ENCODE measurements around the gene MIDN.
"Not testable (repeated sequence)": the region's sequence is repeated elsewhere in the genome, so short reads cannot be mapped to it uniquely, and the experiment has no call there.

The MIDN gene

DNA sequence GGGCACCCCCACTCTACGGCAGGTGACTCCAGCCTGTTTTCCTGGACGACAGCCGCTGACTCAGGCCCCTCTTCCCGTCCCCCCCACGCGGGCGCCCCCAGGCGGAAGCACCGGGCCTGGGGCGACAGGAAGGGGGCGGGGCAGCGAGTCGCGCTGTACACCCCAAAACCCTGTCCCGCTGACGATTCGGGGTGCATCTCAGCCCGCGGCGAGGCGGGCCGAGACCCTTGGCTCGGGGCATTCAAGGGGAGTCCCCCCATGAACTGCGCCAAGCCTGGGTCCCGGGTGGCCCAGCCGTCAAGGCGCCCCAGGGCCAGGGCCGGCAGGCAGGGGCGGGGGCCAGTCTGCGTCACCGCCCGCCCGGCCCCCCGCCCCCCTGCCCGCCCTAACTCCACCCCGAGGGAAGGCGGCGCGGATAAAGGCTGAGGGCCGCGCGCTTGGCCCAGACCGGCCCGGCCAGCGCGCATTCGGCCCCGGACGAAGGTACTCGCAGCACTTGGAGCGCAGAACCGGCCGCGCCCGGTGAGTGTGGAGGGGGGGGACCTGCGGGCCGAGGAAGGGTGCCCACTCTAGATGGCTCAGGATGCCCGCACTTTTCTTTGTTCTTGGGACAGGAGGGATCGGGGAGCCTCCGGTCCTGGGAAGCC, at the start of gene MIDN:
TSS of gene MIDN (plus strand) at position 445 of the 647 bp plus-strand sequence. CDS start 1,714 bp downstream, outside the sequence.
- DNase-seq (ENCODE audit: low spot score), result peak; percentile 78

DNA sequence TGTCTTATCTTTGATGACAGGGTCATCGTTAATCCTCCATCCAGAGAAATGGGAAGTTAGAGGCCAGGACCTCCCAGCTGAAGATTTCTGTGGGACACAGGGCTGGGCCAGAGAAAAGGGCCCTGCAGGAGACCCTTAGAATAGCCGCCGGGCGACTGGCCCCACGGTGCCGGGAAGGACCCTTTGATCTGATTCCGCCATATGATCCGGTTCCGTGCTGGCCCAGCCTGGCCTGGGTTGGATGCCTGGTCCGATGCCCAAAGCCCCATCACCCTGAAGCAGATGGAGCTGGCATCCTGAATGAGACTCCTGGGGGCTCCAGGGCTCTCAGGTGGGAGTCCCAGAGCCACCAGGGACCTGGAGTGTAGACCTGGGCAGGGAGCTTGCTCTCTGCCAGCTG, 48.9 kb upstream of the MIDN start:
- no peak for DNase-seq (ENCODE audit: low spot score)

DNA sequence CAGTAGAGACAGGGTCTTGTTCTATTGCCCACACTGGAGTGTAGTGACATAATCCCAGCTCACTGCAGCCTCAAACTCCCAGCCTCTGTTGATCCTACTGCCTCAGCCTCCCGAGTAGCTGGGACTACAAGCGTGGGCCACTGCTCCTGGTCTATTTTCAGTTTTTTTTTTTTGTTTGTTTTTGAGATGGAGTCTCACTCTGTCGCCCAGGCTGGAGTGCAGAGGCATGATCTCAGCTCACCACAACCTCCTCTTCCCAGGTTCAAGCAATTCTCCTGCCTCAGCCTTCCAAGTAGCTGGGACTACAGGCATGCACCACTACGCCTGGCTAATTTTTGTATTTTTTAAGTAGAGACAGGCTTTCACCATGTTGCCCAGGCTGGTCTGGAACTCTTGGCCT, 47.8 kb upstream of the MIDN start:
- not testable (repeated sequence) for DNase-seq (ENCODE audit: low spot score)

DNA sequence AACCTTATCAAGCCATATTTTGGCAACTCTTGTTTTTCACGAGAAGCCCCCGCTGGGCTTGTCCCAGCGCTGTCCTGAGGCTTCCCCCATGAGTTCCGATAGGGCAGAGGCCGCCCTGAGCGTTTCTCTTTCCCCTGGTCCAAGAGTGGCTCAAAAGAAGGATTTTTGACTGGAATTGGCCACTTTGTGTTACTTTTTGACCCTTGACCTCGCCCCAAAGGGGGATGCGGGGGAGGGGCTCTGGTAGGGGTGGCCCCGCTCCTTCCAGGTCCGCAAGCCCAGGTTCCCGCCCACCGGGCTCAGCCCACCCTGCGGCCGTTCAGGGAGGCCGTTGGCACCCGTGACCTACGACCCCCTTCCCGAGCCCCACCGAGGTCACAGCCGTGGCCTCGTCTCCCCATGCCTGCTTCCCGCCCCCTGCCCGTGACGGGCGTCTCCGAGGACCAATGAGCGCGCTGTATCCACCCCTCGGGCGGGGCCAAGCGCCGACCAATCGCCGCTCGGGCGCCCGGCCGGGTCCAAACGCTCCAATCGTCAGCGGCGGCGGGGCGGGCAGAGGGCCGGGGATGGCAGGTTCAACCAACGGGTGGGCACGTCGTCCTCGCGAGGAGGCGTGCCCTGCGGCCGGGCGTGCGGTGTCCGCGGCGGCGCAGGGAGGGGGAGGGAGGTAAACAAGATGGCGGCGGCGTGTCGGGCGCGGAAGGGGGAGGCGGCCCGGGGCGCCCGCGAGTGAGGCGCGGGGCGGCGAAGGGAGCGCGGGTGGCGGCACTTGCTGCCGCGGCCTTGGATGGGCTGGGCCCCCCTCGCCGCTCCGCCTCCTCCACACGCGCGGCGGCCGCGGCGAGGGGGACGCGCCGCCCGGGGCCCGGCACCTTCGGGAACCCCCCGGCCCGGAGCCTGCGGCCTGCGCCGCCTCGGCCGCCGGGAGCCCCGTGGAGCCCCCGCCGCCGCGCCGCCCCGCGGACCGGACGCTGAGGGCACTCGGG, 43.0 kb upstream of the MIDN start, which contains the start of gene STK11:
TSS of gene STK11 (plus strand) at position 665 of the 986 bp plus-strand sequence. CDS start 1,136 bp downstream, outside the sequence.
- peak; percentile 98 for DNase-seq (ENCODE audit: low spot score)

DNA sequence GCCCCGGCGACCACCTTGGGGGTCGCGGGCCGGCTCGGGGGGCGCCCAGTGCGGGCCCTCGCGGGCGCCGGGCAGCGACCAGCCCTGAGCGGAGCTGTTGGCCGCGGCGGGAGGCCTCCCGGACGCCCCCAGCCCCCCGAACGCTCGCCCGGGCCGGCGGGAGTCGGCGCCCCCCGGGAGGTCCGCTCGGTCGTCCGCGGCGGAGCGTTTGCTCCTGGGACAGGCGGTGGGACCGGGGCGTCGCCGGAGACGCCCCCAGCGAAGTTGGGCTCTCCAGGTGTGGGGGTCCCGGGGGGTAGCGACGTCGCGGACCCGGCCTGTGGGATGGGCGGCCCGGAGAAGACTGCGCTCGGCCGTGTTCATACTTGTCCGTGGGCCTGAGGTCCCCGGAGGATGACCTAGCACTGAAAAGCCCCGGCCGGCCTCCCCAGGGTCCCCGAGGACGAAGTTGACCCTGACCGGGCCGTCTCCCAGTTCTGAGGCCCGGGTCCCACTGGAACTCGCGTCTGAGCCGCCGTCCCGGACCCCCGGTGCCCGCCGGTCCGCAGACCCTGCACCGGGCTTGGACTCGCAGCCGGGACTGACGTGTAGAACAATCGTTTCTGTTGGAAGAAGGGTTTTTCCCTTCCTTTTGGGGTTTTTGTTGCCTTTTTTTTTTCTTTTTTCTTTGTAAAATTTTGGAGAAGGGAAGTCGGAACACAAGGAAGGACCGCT, 42.1 kb upstream of the MIDN start:
- no peak for DNase-seq (ENCODE audit: low spot score)

DNA sequence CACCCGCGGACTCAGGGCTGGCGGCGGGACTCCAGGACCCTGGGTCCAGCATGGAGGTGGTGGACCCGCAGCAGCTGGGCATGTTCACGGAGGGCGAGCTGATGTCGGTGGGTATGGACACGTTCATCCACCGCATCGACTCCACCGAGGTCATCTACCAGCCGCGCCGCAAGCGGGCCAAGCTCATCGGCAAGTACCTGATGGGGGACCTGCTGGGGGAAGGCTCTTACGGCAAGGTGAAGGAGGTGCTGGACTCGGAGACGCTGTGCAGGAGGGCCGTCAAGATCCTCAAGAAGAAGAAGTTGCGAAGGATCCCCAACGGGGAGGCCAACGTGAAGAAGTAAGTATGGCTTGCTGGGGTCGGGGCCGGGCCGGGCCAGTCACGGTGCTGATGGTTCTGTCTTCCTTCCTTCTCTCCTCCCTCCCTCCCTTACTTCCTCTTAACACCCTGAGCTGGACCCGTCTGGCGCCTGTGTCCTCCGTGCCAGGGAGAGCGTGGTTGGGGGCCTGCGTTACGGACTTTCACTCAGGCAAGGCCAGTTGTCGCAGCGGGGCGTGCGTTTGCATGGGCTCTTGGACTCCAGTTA, 41.4 kb upstream of the MIDN start:
- no peak for DNase-seq (ENCODE audit: low spot score)

DNA sequence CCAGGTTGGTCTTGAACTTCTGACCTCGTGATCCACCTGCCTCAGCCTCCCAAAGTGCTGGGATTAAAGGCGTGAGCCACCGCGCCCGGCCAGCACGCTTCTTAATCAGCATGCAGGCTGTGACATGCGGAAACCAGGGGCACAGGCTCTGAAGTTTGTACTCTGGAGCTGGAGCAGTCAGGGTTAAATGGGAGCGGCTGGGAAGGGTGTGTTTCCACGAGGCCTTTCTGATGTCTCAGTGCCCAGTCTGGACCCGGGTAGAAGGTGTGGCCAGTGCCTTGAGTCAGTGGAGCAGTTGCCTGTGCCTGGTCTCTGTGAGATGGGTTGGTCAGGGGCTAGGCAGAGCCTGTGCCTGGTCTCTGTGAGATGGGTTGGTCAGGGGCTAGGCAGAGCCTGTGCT, 39.6 kb upstream of the MIDN start:
- DNase-seq (ENCODE audit: low spot score), result peak; percentile 91

DNA sequence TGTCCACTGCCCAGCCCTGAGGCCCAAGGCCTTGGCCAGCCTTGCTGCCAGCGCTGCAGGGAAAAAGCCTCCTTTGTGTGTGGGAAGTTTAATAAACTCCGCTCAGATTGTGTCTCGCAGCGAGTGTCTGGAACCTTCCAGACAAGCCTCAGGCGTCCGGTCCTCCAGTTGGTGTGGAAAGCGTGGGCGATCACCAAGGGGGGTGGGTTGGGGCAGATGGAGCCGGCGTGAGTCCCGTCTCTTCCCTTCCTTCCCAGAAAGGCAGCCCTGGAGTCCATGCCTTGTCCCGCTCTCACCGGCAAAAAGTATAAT, 38.2 kb upstream of the MIDN start:
- DNase-seq (ENCODE audit: low spot score), result no peak

DNA sequence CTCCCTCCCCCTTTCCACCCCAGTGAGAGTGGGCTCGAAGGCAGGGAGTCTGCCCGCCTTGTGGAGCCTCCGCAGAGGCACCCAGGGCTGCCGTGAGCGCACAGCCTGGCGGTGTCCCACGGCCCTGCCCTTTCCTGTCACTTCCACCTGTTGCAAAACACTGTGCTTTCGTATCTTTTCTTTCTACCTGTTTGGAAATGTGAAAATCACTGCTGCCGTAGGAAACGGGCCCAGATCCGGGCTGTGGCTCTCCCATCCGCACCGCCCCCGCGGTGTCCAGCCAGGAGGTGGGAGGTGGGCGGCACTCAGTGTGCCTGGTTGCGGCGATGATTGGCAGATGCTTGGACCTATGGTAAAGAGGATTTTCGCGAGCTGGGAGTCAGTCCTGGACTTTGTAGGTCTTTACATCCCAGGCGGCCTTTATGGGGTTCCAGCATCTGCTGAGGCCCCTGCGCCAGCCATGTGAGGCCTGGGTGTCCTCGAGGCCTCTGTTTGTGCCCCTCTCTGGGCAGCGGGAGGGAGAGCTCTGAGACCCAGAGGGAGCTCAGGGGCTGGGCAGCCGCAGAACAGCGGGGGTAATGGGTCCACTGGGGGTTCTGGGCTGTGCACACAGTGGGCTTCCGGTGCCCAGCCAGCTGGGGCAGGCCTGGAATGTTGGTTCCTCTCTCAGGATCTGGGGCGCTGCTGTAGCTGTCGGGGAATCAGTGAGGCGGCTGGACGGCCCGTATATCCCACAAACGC, 36.7 kb upstream of the MIDN start:
- DNase-seq (ENCODE audit: low spot score), result no peak

DNA sequence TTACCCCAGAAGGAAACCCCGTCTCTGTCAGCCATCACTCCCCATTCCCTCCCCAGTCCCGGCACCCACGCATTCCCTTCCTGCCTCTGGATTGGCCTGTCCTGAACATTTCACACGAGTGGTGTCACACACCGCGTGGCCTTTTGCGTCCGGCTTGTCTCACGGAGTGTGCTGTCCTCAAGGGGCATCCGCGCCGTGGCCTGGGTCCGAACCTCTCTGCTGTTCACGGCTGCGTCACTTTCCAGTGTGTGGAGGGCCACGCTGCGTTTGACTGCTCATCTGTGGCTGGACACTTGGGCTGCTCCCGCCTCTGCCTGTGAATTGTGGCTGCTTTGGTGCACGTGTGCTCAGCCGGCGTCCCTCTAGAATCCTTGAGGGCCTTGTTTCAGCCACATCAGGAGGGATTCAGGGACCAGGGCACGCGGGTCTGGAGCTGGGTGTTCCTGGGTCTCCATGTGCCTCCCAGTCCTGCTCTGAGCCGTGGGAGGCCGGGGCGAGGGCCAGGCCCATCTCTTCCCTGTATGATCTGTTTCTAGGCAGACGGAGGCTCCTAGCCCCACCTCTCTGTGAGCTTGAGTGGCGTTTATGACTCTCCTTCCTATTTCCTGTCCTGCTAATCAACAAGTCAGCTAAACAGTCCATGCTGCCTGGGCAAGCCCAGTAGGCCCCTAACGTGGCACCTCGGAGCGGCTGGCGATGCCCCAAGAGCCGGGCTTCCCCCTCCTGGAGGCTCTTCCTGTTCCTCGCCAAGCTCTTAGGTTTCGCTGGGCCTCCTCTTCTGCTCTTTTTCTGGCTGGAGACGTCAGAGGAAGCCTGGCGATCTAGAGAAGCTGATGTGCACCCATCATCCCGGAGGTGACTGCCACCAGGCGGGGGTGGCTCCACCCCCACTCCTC, 34.7 kb upstream of the MIDN start:
- DNase-seq (ENCODE audit: low spot score), result no peak

DNA sequence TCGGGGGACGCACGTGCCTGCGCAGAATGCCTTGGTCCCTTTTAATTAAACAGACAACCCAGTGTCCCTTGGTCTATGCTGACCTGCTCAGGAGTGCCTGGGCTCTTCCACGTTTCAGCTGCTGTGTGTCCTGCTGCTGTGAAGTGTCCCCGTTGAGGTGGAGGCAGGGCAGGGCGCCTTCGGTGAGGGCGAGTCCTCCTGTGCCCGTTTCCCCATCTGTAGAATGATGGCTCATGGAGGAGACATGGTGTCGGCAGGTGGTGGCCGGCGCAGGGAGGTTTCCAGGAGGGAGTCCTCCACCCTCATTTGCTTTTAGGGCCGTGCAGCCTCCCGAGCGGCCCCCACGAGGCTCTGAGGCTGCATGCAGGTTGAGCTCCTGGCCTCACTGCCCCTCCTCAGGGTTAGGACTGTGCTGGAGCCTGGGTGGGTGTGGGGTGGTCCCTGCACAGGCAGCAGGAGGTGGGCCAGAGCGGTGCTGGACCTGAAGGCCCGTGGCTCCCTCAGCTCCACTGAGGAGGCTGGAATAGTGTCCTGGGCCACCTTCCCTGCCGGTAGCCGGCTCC, 34.0 kb upstream of the MIDN start:
- DNase-seq (ENCODE audit: low spot score), result no peak

DNA sequence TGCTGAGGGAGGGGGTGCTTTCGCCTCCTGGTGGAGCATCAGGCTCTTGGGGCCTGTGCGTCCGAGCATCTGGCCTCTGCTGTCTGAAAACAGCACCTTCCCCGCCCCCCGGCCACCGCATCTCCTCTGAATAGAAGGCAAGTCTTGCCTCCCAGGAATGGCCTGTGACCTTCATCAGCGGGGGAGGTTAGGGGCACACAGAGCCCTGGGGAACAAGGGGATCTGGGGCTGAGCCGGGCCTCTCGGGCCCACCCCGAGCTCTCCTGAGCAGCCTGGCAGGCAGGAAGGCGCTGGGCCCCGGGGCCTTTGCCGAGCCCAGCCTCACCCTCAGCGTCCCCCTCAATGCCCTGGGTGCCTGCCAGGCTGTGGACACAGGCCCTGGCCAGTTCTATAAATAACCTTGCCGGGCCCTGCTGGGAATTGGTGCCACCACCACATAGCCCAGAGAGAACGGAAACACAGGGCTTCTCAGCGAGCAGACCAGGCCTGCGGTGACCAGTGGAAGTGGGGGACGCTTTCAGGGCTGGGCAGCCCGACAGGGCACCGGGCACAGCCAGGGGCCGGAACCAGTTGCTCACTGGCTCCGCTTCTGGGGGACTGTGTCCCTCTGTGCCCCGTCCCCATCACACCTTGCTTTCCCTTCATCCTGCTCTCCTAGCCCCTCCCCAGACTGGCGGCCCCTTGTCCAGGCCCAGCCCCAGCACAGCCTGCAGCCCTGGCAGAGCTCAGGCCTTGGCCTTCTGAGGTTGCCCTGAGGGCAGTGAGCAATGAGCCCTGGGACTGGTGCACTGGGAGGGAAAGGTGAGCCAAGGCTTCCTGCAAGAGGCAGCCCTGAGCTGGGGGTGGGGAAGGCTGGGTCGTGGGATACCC, 33.3 kb upstream of the MIDN start:
- no peak for DNase-seq (ENCODE audit: low spot score)

DNA sequence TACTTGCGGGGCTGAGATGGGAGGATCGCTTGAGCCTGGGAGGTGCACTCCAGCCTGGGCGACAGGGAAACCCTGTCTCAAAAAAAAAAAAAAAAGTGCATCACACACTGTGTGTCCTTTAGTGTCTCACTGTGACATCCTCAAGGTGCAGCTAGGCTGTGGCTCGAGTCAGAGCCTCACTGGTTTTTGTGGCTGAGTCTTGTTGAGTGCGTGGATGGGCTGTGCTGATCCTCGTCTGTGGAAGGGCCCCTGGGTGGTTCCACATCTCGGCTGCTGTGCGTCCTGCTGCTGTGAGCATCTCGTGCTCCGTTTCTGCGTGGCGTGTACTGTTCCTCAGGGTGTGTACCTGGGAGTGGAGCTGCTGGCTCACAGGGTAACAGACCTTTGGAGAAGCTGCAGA, 31.6 kb upstream of the MIDN start:
- DNase-seq (ENCODE audit: low spot score), result no peak

DNA sequence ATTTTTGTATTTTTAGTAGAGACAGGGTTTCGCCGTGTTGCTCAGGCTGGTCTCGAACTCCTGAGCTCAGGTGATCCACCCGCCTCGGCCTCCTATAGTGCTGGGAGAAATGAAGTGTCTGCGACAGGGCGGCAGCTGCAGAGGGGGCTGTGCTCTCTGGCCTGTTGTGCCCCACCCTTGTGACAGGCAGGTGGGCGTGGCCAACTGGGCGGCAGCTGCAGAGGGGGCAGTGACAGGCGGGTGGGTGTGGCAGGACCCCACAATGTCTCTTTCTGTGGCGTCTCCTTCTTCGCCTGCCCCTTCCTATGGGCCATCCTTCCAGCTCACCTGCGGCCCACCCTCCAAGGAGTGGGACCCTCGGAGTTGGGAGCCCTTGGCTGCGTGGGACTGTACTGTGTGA, 31.0 kb upstream of the MIDN start:
- DNase-seq (ENCODE audit: low spot score), result no peak

DNA sequence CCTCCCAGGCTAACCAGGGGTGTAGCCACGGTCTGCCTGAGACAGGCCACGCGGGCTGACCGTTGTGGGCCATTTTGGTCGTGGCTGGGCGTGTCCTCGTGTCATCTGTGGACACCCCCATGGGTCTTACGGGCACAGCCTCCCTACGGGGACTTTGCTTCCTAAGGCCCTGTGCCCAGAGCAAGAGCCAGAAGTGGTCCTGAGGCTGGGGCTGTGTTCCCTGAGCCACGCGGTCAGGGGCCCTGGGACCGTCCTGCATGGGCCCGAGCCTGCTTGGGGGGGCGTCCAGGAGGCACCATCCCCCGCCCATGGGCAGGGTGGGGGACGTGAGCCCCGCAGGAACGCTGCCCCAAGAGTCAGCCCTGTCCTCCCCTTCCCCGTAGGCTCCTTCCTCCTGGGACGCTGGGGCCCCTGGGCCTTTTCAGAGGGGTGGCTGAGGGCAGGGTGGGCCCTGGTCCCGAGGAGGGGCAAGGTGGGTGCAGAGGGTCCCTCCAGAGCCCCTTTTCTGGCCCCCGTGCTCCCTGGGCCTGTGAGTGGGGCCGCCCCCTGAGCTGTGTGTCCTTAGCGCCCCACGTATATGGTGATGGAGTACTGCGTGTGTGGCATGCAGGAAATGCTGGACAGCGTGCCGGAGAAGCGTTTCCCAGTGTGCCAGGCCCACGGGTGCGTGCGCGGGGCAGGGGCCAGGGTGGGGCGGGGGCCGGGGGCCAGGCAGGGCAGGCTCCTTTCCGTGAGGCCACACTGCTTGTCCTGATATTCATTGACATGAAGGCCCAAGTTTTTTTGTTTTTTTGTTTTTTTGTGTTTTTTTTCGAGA, 29.4 kb upstream of the MIDN start:
- DNase-seq (ENCODE audit: low spot score), result no peak

DNA sequence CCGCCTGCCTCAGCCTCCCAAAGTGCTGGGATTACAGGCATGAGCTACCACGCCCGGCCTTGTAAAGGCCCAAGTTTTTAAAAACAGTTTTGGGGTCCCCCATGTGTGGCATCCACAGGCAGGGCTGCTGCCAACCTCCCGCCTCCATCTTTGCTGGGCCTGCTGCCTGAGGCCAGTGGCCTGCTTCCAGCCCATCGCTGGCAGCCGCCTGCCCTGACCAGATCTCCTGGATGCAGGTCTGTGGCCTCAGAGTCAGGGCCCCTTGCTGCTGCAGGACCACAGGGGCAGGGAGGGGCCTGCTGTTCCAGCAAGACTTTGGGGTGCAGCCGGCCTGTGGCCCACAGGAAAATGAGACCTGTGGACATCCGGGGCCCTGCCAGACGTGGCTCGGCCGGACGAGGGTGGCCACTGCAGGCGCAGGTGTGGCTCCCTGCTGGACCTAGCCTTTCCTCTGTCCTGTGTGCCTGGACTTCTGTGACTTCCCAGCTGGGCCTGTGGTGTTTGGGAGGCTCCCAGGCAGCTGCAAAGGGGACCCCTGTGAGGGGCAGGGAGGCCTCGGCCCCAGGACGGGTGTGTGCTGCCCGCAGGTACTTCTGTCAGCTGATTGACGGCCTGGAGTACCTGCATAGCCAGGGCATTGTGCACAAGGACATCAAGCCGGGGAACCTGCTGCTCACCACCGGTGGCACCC, 28.5 kb upstream of the MIDN start:
- no peak for DNase-seq (ENCODE audit: low spot score)

DNA sequence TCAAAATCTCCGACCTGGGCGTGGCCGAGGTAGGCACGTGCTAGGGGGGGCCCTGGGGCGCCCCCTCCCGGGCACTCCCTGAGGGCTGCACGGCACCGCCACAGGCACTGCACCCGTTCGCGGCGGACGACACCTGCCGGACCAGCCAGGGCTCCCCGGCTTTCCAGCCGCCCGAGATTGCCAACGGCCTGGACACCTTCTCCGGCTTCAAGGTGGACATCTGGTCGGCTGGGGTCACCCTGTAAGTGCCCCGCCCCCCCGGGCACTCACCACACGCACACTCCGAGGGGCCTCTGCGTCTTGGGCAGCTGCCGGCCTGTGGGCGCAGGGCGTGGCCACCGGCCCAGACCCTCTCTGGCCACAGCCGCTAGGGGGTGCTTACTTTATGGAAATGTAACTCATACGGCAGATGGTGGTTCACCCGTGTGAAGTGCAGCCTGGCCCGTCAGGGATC, 27.9 kb upstream of the MIDN start:
- DNase-seq (ENCODE audit: low spot score), result no peak
